Mammary epithelial cell (primary cell): ENCODE results near the gene SFT2D2.

ENCODE experiments used
- EZH2 ChIP-seq: IDR thresholded peaks from 2 replicates; pipeline ENCODE4 v1.6.1; 2012; ENCODE audit warnings: low read length, inconsistent platforms, borderline replicate concordance
- TF ChIP-seq, protein P1 (sequence below), 2 donors: IDR thresholded peaks in 1 of 2; conservative IDR thresholded peaks in 1 of 2; 2 replicates each; pipeline ENCODE4 v1.5.1; 2011 to 2012; ENCODE audit warnings: inconsistent platforms in 2 of 2, low read length in 2 of 2, mild to moderate bottlenecking in 2 of 2, control low read depth in 1 of 2, low read depth in 1 of 2; ENCODE audit not compliant: insufficient read depth in 1 of 2; ENCODE audit errors: extremely low read depth in 1 of 2

DNA sequence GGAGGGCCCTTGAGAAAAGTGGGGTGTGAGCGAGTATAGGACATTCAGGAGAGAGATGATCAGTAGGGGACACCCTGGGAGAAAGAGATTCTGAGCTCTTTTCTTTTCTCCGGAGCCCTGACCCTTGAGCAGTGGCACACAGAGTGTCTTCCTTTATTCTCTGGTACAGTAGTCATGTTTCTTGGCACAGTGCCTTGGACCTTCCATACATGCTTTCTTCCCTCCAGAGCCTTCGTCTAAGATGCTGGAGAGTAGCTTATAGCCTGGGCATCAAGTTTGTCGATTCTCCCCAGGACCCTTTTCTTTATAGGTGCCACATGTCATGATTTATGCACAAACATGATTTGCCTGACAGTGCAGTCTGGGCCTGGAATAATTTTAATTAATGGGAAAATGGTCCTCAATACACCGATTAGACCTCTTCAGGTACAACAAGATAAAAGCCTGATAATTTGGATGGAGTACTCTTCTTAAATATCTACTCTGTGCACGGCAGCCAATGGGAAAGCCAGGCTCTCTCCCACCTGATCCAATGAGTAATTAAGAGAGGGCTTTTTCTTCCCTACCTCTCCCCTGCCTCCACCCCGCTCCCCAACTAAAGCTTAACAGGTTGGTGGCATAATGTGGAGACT, 54.6 kb downstream of the SFT2D2 start, which contains the start of gene TBX19:
- TF ChIP-seq, protein P1, sequence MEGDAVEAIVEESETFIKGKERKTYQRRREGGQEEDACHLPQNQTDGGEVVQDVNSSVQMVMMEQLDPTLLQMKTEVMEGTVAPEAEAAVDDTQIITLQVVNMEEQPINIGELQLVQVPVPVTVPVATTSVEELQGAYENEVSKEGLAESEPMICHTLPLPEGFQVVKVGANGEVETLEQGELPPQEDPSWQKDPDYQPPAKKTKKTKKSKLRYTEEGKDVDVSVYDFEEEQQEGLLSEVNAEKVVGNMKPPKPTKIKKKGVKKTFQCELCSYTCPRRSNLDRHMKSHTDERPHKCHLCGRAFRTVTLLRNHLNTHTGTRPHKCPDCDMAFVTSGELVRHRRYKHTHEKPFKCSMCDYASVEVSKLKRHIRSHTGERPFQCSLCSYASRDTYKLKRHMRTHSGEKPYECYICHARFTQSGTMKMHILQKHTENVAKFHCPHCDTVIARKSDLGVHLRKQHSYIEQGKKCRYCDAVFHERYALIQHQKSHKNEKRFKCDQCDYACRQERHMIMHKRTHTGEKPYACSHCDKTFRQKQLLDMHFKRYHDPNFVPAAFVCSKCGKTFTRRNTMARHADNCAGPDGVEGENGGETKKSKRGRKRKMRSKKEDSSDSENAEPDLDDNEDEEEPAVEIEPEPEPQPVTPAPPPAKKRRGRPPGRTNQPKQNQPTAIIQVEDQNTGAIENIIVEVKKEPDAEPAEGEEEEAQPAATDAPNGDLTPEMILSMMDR (conservative IDR thresholded peaks at IDR 0.05 in 1 of 2, IDR thresholded peaks at IDR 0.05 in 1 of 2; ENCODE audit: extremely low read depth in 1 of 2, insufficient read depth in 1 of 2, low read depth in 1 of 2, low read length in 2 of 2), result no peak
- no peak for TF ChIP-seq EZH2
